K562 (cell line): ENCODE results near the gene FAM174B. TPM values are rescaled to one million over a fixed set of nuclear protein-coding genes. Genes with fewer than 3 reads are reported as not detected.

Experiments
- CBFB ChIP-seq: sonication (generic); formaldehyde crosslinking; IDR thresholded peaks from 2 replicates; pipeline ENCODE4 v1.4.0; 2020; ENCODE audit warnings: mild to moderate bottlenecking, missing genetic modification reagents
- CSDE1 ChIP-seq, 2 experiments: fragments of 450-650 bp; IDR thresholded peaks; 2 replicates each; pipeline ENCODE4 v1.6.1; 2016; ENCODE audit warnings: mild to moderate bottlenecking in 1 of 2
- CUX1 ChIP-seq: fragments of 200-800 bp; sonication (Bioruptor generic); IDR thresholded peaks from 2 replicates; pipeline ENCODE4 v1.6.1; 2016; ENCODE audit warnings: missing genetic modification characterization, missing compliant biosample characterization
- FOXO4 ChIP-seq: fragments of 450-650 bp; formaldehyde crosslinking; IDR thresholded peaks from 2 replicates; pipeline ENCODE4 v1.4.0; 2020; ENCODE audit warnings: mild to moderate bottlenecking, moderate library complexity
- GTF2E2 ChIP-seq: fragments of 200-800 bp; sonication (Bioruptor generic); IDR thresholded peaks from 2 replicates; pipeline ENCODE4 v1.6.1; 2016; ENCODE audit warnings: missing genetic modification characterization, missing compliant biosample characterization
- HMBOX1 ChIP-seq: sonication (generic); IDR thresholded peaks from 2 replicates; pipeline ENCODE4 v1.6.1; 2016
- HMGXB4 ChIP-seq: sonication (generic); formaldehyde crosslinking; IDR thresholded peaks from 2 replicates; pipeline ENCODE4 v1.8.1; 2023; ENCODE audit warnings: mild to moderate bottlenecking, missing genetic modification reagents
- RBM34 ChIP-seq: fragments of 200-400 bp; formaldehyde crosslinking; IDR thresholded peaks from 2 replicates; pipeline ENCODE4 v1.6.1; 2018; ENCODE audit warnings: low read length, borderline replicate concordance; ENCODE audit not compliant: insufficient read depth
- SNAPC5 ChIP-seq: fragments of 250-450 bp; sonication (Bioruptor Pico); IDR thresholded peaks from 2 replicates; pipeline ENCODE4 v1.8.0; 2021; ENCODE audit warnings: moderate library complexity, mild to moderate bottlenecking, inconsistent platforms
- THRA ChIP-seq: fragments of 450-650 bp; IDR thresholded peaks from 2 replicates; pipeline ENCODE4 v1.6.1; 2017; ENCODE audit warnings: mild to moderate bottlenecking, moderate library complexity
- YY1 ChIP-seq, 3 experiments: IDR thresholded peaks; 2 replicates each; pipeline ENCODE4 v1.6.1; 2011; ENCODE audit warnings: low read length in 2 of 3, mild to moderate bottlenecking in 2 of 3, moderate library complexity in 2 of 3, borderline replicate concordance in 1 of 3, control low read depth in 1 of 3, low read depth in 1 of 3; ENCODE audit not compliant: insufficient read depth in 3 of 3, insufficient replicate concordance in 2 of 3, control insufficient read depth in 1 of 3, insufficient read length in 1 of 3; ENCODE audit errors: extremely low read depth in 1 of 3
- ZNF253 ChIP-seq: fragments of 250-450 bp; sonication (Bioruptor Pico); conservative IDR thresholded peaks from 2 replicates; pipeline ENCODE4 v1.6.1; 2021; ENCODE audit warnings: mild to moderate bottlenecking
- ZNF644 ChIP-seq: fragments of 200-800 bp; sonication (Bioruptor generic); IDR thresholded peaks from 2 replicates; pipeline ENCODE4 v1.6.1; 2016; ENCODE audit warnings: low read depth, missing genetic modification characterization, missing compliant biosample characterization
- polyA plus RNA-seq, 8 experiments: library from polyadenylated mRNA; depleted of rRNA in 4 of 8; stranded (reverse) in 5 of 8; unstranded in 3 of 8; fragments of >200 nt; fragmentation: Nextera tagmentation in 2 of 8; fragmentation: Illumina TruSeq in 1 of 8; extraction: Ambion mirVana in 2 of 8; extraction: Trizol in 1 of 8; gene quantifications; 2 replicates each; pipeline versions ENCODE4 v1.2.1 to v1.2.3, GENCODE V29; 2011 to 2014; ENCODE audit warnings: inconsistent platforms in 1 of 8, missing spikeins in 1 of 8
- total RNA-seq, 7 experiments: library from RNA; depleted of rRNA in 6 of 7; stranded (reverse); fragments of >200 nt in 6 of 7; fragmentation: Illumina TruSeq in 2 of 7; extraction: Trizol in 2 of 7; gene quantifications; 2 replicates each; pipeline versions ENCODE4 v1.2.1 to v1.2.3, GENCODE V29; 2011 to 2021; ENCODE audit warnings: low replicate concordance in 1 of 7

FAM174B gene
- total and polyA plus RNA-seq, 9 of the 15 experiments (the other 6 are each of a cell fraction or from before 2014, with no cell fraction given), result 0.39 to 2.7 (median 1.9) TPM; not detected in 1

- TF ChIP-seq FOXO4 (no peak), THRA (no peak), RBM34 (no peak), CBFB (no peak), SNAPC5 (CRISPR knock-in tag) (no peak), ZNF644 (tag) (no peak), YY1 (IDR thresholded peaks at IDR 0.05; ENCODE audit: borderline replicate concordance in 1 of 3, control insufficient read depth in 1 of 3, extremely low read depth in 1 of 3, insufficient read depth in 3 of 3, insufficient read length in 1 of 3, insufficient replicate concordance in 2 of 3, low read depth in 1 of 3, low read length in 2 of 3) (peak in 1 of 3 experiments; percentile 14), CSDE1 (IDR thresholded peaks at IDR 0.05) (no peak), ZNF253 (CRISPR knock-in tag) (no peak), CUX1 (CRISPR knock-in tag) (no peak), HMGXB4 (CRISPR knock-in tag) (no peak), GTF2E2 (tag) (no peak), HMBOX1 (no peak)
Observed at GRCh38 chr15:92617549-92618520, 37.7 kb downstream of the FAM174B start (continued).
